22Rv1 (cell line): ENCODE measurements around the gene TRPT1.

ENCODE experiments used
- H3K27ac ChIP-seq: fragments of 450-650 bp; 2 replicates; pipeline ENCODE4 v1.5.1; 2017
- ZFX ChIP-seq: fragments of 450-650 bp; IDR thresholded peaks from 2 replicates; pipeline ENCODE4 v1.6.1; 2017; ENCODE audit warnings: antibody characterized with exemption, borderline replicate concordance
- TF ChIP-seq, protein P1 (sequence below): fragments of 450-650 bp; IDR thresholded peaks from 2 replicates; pipeline ENCODE4 v1.5.1; 2017; ENCODE audit warnings: mild to moderate bottlenecking

Gene TRPT1

DNA sequence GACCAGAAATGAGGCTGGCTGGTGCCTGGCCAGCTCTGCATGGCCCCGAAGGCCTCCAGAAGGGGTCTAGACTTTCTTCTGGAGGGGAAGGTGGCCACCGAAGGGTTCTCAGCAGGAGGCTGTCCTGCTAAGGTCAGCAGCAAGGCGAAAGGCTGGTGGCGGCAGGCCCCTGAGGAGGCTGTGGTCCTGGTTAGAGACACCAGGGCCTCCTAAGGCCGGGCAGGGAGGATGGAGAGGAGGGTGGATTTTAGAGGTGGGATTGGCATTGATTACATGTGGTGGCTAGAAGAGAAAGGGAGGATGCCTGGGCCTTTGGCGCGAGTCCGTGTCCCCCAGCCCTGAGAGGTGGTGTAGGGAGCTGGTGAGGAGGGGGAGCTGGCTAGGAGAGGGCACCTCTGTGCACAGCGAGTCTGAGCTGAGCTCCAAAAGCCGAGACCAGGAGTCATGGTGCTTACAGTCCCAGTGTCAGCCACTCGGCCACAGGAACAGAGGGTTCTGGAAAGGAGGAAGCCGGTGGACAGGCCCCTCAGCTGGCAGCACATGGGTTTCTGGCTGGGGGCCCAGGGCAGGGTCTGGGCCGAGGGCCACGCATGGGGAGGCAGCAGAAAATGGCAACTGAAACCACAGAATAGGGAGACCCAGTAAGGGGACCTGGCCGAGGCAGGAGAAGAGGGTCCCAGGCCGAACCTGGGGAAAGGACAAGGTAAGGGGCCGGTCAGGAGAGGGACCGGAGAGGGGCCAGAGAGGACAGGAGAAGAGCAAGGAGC lies 17.0 kb downstream of the TRPT1 start:
- no peak overlapping the region for H3K27ac ChIP-seq
- no peak for TF ChIP-seq ZFX
- TF ChIP-seq, protein P1, sequence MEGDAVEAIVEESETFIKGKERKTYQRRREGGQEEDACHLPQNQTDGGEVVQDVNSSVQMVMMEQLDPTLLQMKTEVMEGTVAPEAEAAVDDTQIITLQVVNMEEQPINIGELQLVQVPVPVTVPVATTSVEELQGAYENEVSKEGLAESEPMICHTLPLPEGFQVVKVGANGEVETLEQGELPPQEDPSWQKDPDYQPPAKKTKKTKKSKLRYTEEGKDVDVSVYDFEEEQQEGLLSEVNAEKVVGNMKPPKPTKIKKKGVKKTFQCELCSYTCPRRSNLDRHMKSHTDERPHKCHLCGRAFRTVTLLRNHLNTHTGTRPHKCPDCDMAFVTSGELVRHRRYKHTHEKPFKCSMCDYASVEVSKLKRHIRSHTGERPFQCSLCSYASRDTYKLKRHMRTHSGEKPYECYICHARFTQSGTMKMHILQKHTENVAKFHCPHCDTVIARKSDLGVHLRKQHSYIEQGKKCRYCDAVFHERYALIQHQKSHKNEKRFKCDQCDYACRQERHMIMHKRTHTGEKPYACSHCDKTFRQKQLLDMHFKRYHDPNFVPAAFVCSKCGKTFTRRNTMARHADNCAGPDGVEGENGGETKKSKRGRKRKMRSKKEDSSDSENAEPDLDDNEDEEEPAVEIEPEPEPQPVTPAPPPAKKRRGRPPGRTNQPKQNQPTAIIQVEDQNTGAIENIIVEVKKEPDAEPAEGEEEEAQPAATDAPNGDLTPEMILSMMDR, result no peak

DNA sequence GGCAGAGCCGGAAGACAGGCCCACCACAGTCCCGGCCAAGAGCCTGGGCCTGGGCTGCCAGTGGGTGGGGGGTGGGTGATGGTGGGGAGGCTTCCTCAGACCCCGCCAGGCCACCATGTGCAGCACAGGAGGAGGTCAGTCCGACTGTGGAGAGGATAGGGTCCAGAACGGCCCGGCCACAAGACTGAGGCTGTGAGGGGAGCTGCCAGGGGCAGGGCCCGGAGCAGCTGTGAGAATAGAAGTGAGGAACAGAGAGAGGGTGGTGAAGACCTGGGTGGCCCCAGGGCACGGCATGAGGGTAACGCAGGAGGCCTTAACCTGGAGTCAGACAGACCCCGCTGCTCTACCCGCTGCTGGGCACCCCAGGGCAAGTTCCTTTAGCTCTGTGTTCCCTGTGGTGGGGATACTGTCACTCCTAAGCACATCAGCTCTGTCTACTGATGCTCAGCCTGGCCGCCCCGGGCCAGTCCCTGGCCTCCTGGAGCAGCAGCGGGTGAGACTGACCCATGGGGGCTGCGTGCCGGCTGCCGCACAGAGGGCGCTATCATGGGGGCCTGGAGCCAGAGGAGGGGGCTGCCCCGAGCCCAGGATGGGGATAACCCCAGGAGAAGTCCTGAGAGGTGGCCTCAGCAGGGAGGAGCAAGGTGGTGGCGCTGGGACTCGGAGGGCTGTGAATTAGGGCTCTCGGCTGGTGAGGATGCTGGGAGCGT lies 17.7 kb downstream of the TRPT1 start:
- no peak overlapping the region for H3K27ac ChIP-seq
- TF ChIP-seq, protein P1, result no peak
- no peak for TF ChIP-seq ZFX

DNA sequence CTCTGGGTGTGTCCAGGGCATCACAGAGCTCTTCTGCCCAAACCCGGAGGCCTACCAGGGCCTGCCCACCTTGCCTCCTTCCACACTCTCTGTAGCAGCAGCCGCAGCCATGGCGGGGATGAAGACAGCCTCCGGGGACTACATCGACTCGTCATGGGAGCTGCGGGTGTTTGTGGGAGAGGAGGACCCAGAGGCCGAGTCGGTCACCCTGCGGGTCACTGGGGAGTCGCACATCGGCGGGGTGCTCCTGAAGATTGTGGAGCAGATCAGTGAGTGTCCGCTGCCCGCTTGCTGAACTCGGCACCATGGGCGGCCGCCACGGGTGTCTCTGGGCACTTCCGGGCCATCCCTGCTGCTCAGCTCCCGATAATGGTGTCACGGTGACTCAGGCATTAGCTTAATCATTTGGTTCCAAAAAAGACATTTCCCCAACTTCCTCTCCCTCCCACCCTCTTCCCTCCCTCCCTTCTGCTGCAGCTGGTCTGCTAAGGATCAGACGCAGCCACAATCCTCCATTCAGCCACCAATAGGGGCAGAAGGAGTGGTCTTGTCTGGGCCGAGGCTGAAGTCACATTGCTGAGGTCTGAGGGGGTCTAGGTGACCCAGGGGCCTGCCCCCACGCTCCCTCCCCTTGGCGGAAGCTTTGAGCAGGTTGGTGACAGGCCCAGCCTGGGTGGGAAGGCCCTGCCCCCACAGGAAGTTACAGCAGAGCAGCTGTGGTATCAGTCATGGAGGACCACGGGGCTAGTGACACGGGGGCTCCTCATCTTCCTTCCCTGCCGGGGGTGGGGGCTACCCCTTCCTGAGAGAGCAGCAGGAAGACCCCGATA lies 18.5 kb downstream of the TRPT1 start:
- no peak overlapping the region for H3K27ac ChIP-seq
- TF ChIP-seq ZFX, result no peak
- TF ChIP-seq, protein P1, result no peak

DNA sequence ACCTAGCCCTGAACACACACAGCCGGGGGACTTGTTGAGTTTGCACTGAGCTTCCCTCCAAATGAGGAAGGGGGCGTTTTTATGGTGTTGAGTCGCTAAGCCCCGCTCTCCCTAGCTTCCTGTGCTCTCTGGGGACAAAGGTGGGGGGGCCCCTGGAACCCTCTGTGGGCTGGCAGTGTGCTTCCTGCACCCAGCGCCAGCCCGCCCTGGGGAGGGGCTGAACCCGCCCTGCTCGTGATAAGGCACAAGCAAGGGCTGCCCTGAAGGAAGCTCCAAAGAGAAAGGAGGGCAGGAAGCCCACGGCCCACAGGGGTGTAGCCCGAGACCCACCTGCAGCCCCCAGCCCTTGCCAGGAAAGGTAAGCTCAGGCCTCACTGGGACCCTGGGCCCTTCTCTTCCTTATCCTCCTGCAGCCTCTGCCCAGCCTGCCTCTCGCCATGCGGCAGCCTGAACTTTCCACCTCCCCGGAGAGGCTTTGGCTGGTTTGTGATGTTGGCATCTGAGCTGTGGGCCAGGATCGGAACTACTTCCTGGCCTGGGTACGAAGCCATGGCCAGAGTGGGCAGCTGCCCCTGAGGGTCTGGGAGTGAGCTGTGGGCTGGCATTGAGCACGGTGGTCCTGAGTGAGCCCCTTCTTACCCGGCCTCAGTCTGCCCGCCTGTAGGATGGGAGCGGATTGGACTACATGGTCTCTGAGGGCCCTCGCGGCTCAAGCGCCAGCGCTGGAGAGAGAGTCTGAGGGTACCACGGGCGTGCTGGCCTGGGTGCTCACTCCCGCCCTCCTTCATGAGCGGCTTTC lies 19.3 kb downstream of the TRPT1 start, which contains the start of gene FERMT3:
TSS of gene FERMT3 (plus strand) at position 265 of the 799 bp plus-strand sequence. CDS start 644 bp downstream, outside the sequence.
- peak within 1 kb of the TSS; percentile 40 for H3K27ac ChIP-seq
- TF ChIP-seq ZFX, result no peak
- TF ChIP-seq, protein P1, result no peak

DNA sequence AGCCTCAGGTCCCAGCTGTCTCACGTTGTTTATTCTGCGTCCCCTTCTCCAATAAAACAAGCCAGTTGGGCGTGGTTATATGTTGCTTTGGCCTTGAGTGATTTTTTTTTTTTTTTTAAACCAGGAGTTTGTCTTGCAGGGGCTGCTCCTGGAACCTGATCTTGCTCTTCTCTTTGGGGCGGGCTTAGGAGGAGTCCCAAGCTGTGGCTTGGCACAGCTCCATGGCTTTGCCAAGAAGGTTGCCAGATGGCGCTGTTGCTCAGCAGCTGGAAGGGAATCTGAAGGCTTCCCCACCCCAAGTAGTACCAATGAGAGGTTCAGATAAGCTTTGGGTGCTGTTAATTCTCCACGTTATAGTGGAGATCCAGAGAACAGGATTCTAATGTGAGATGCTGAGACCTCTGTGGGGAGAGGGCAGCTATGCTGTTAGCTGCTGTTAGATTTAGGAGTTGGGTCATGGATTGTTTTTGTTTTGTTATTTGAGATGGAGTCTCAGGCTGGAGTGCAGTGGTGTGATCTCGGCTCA lies 21.5 kb downstream of the TRPT1 start:
- no peak for TF ChIP-seq ZFX
- TF ChIP-seq, protein P1, result peak; percentile 92

DNA sequence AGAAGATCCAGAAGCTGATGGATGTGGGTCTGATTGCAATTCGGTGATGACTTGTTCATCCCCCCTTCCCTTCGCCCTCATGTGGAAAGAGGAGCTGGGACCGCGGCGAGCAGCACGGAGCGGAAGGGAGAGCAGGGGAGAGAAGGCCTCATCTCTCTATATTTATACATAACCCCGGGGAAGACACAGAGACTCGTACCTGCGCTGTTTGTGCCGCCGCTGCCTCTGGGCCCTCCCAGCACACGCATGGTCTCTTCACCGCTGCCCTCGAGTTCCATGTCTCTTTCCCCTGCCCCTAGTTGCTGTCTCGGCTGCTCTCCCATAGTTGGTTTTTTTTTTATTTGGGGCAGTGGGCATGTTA lies 21.9 kb downstream of the TRPT1 start:
- TF ChIP-seq, protein P1, result no peak
- no peak for TF ChIP-seq ZFX
- H3K27ac ChIP-seq, result peak overlapping the region; percentile 40

More for the DNA sequence above, 21.5 kb downstream of the TRPT1 start:
- peak overlapping the region; percentile 40 for H3K27ac ChIP-seq
